Fibroblast of mammary gland (primary cell): ENCODE results near the gene SLC39A10.
A peak's percentile ranks its signal among the peaks of the same experiment; 100 is the strongest.

ENCODE experiments used
- DNase-seq: peaks from one replicate; pipeline ENCODE4 v3.0.0-alpha.2; 2010; ENCODE audit warnings: low read depth
- H3K4me3 ChIP-seq: 2 replicates; pipeline ENCODE4 v1.5.1; 2011; ENCODE audit warnings: low read depth, mild to moderate bottlenecking, low read length, moderate library complexity; ENCODE audit not compliant: control insufficient read depth
- TF ChIP-seq, protein P1 (sequence below): conservative IDR thresholded peaks from 2 replicates; pipeline ENCODE4 v1.5.1; 2011; ENCODE audit warnings: low read depth, low read length, inconsistent platforms; ENCODE audit not compliant: control insufficient read depth, insufficient read depth

The SLC39A10 gene

DNA sequence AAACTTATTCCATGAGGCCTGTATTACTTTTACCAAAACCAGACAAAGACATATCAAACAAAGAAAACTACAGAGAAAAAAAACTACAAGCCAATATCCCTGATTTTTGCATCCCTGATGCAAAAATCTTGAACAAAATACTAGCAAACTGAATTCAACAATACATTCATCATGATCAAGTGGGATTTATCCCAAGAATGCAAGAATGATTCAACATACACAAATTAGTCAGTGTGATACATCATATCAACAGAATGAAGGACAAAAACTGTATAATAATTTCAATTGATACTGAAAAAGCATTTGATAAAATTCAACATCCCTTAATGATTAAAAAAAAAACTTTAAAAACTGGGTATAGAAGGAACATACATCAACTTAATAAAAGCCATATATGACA is 106.8 kb downstream of the SLC39A10 start:
- TF ChIP-seq, protein P1, sequence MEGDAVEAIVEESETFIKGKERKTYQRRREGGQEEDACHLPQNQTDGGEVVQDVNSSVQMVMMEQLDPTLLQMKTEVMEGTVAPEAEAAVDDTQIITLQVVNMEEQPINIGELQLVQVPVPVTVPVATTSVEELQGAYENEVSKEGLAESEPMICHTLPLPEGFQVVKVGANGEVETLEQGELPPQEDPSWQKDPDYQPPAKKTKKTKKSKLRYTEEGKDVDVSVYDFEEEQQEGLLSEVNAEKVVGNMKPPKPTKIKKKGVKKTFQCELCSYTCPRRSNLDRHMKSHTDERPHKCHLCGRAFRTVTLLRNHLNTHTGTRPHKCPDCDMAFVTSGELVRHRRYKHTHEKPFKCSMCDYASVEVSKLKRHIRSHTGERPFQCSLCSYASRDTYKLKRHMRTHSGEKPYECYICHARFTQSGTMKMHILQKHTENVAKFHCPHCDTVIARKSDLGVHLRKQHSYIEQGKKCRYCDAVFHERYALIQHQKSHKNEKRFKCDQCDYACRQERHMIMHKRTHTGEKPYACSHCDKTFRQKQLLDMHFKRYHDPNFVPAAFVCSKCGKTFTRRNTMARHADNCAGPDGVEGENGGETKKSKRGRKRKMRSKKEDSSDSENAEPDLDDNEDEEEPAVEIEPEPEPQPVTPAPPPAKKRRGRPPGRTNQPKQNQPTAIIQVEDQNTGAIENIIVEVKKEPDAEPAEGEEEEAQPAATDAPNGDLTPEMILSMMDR = no peak
- no peak overlapping the region for H3K4me3 ChIP-seq
- peak; percentile 36 for DNase-seq

DNA sequence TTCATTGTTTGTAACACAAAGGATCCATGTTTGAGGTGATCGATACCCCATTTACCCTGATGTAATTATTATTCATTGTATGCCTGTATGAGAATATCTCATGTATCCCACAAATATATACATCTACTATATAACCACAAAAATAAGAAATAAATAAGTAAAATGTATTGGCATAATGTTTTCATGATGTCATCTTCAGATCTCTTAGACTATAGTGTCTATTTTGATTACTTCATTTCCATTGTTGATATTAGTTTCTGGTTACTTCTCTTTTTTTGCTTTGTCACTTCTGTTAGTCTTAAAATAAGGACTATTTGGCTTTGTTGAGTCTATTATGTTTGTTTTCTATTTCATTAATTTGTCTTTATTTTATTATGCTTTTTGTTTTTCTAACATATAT is 109.7 kb downstream of the SLC39A10 start:
- H3K4me3 ChIP-seq = no peak overlapping the region
- TF ChIP-seq, protein P1 = no peak
- no peak for DNase-seq

DNA sequence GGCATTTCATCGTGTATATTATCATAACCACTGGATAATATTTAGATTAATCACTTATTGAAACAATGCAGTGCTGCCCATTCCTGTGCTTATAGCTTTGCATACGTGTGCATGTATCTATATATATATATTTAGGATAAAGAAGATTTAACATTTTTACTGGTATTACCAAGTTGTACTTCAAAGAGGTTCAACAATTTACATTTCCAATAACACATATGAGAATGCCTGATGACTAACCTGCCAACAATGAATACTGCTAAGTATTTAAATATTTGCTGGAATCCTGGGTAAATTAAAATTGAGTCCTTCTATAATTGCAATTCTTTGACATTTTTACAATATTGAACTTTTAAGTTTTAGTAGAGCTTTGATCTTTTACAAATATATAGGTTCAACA is 111.4 kb downstream of the SLC39A10 start:
- TF ChIP-seq, protein P1 = no peak
- no peak overlapping the region for H3K4me3 ChIP-seq
- peak; percentile 8 for DNase-seq

DNA sequence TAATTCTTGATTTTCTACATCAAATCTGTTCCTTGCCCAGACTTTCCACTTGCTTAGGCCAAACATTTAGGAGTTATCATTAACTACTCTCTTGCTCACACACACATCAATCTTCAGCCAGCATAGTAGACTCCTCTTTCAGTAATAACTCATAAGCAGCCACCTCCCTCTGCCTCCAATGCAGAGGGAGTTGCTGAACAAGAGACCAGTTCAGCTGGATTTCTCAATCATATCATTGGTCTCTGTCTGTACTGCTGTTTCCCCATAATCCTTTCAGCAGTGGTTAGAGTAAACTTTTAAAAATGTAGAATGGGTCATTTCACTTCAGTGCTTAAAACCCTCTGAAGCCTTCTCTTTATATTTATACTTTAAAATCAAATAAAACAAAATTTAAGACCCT is 112.9 kb downstream of the SLC39A10 start:
- TF ChIP-seq, protein P1 = no peak
- H3K4me3 ChIP-seq = no peak overlapping the region
- peak; percentile 10 for DNase-seq

DNA sequence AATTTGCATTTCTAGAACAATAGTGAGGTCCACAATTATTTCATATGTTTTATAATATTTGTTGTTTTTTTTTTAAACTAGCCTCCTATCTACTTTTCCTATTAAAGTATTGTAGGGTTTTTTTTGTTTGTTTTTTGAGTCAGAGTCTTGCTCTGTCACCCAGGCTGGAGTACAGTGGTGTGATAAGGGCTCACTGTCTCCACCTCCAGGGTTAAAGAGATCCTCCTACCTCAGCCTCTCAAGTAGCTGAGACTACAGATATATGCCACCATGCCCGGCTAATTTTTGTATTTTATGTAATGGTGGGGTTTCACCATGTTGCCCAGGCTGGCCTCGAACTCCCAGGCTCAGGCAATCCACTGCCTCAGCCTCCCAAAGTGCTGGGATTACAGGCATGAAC is 122.5 kb downstream of the SLC39A10 start:
- TF ChIP-seq, protein P1 = no peak
- DNase-seq = peak; percentile 12
- H3K4me3 ChIP-seq = no peak overlapping the region

DNA sequence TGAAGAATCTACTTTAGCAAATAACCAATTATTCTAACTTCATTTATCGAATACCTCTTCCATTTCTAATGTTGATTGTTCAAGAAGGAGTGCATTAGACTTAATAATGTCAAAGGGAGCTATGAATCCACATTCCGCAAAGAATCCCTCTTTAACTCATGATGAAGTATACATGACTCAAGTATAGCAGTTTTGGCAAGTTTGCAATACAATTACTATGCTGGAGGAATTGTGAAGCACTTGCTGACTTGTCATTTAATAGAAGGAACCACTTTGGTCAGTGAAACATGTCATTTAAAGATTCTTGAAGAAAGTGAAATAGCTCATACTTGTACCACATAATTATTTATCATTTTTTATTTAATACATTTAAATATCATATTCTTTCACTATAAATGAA is 125.1 kb downstream of the SLC39A10 start:
- TF ChIP-seq, protein P1 = no peak
- no peak overlapping the region for H3K4me3 ChIP-seq
- peak; percentile 43 for DNase-seq
